HG02973 (cell line): ENCODE measurements around the gene AFF2.

Experiments used
- ATAC-seq: cut with Tn5 transposase; IDR thresholded peaks from one replicate; pipeline ENCODE4 v1.9.1; 2021; ENCODE audit warnings: moderate library complexity; ENCODE audit not compliant: unreplicated experiment

AFF2 gene

DNA sequence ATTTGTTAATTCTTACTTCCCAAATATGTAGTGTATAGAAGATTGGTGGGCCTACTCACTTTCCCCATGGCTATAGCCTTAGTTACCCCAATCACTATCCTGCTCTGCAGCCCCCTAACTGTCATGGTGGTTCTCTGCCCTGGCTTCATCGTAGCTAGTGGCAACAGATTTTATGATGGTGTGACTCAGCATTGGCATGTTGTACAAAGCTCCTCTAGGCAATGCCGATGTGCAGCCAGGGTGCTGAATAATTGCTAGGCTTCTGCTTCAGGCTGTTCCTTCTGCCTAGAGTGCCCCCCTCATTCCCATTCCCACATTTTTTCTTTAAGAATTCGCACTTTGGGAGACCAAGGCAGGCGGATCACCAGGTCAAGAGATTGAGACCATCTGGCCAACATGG is 35.2 kb downstream of the AFF2 start:
- ATAC-seq = no peak

DNA sequence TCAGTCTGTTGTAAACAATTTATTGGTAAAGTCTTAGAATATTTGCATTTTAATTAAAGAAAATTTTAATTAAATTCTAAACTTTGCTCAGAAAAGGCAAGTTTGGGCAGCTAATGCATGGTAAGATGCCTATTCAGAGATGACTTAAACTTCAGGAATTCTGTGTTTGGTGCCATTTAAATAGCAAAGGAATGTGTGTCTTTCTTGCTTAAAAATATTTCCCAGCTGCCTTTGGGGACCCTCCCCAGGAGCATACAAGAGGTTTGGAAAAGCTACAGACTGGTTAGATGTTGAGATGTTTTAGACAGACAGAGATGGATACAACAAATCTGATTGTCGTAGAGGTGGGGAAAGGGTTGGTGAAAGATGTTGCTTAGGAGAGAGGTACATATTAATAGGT is 36.5 kb downstream of the AFF2 start:
- no peak for ATAC-seq

DNA sequence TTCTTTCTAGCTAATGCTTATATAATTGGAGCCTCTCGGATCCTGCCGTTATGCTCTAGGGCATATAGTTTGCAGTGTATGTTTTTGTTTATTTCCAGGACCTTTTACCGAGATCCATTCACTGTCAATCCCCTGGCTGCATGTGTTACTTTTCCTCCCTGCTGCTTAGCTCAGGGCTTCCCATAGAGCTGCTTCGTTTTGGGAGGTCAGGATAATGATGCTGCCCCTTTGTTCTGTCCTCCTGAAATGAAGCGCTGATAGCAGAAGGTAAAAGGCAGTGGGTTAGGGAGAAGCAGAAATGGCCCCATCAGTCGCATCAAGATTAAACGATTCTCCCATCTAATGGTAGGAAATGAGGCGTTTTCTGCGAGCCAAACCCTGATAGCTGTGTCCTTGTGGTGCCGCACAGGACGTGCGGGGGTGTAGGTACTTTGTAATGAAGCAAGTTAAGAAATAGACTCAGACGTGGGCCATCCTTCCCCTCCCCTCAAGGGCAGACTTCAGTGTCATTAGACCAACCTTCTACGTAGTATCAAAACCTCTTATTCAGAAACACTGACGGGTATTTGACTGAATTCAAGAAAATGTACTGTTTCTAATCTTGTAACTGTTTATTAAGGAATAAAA is 37.3 kb downstream of the AFF2 start:
- no peak for ATAC-seq

DNA sequence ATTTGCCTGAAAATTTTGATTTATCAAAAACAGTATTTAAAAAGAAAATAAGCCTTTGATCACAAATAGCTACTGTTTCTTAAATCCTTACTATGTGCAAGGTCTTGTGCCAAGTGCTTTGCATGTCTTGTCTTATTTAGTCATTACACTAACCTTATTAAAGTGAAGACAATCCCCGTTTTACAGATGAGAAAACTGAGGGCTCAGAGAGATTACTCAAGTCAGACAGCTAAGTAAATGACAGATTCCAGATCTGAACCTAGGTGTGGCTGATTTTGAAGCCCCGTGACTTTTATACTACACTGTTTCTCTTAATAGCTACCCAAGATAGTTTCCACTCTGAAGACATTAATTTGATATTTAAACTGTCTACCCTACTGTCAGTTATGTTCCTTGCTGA is 38.2 kb downstream of the AFF2 start:
- no peak for ATAC-seq

DNA sequence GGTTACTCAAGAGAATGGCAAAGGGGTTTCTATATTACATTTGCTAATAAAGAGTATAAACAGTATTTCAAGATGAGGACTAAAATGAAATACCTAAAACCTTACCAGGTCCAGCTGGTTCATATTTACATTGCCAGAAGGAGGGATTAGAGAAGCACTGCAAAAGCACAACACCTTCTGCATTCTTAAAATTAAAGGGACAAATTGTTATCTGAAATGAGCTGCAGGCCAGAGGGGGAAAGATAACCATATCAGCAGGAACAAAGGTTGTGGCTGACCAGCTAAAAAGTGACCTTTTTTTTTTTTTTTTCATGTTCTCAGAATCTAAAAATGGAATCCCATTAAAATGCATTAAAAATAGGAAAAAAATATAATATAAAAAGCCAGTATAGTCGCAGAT is 39.7 kb downstream of the AFF2 start:
- no peak for ATAC-seq

DNA sequence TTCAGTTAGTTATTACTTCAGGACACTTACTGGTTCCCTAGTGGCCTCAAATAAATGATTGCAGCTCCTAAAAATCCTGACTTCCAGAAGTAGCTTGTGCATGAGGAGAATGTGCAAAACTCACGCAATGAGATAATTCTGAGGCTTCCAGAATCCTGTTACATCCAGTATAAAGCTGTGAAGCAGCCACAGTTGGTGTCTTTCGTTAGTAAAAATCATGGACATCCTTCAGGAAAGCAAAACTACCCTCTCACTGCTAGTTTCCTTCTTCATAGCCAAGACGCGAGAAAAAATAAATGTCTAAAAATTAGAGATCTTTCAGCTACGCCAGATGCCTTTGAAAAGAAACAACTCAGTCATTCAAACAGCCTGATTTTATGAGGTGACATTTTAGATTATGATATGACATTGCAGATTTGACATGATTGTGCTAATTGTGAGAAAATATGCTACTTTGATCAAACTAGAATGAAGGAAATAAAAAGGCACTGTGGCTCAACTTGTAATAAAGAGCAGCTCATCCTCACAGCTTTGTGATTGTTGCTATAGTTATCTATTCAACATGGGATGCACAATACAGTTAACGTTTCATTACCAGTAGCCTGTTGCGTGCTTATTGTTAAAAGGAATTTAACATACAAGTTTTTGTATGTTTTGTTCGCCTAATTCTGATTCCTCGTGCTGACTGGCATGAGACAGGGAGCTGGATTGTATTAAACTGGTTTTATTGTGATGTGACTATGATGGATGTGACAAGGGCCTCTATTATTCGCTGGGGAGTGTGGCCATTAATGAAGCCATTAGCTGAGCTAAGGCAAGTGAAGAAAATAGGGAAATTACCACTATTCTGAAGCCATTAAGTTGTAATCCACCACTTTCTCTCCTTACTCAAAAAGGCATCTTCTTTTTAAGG is 40.5 kb downstream of the AFF2 start:
- peak; percentile 16 for ATAC-seq

DNA sequence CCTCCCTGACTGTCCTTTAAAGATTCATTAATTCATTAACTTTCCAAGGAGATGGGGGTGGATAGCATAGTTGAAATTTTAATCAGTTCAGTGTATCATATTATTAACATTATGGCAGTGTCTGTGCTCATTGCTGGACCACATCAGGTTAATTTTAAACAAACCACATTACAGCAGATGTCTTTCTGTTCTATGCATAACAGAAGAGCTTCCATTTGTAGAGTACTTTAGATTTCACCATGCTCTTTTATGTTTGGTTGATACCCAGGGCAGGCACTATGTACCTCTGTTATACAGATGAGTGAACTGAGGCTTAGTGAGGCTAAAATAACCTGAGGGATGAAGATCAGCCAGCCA is 41.1 kb downstream of the AFF2 start:
- ATAC-seq = peak; percentile 59

DNA sequence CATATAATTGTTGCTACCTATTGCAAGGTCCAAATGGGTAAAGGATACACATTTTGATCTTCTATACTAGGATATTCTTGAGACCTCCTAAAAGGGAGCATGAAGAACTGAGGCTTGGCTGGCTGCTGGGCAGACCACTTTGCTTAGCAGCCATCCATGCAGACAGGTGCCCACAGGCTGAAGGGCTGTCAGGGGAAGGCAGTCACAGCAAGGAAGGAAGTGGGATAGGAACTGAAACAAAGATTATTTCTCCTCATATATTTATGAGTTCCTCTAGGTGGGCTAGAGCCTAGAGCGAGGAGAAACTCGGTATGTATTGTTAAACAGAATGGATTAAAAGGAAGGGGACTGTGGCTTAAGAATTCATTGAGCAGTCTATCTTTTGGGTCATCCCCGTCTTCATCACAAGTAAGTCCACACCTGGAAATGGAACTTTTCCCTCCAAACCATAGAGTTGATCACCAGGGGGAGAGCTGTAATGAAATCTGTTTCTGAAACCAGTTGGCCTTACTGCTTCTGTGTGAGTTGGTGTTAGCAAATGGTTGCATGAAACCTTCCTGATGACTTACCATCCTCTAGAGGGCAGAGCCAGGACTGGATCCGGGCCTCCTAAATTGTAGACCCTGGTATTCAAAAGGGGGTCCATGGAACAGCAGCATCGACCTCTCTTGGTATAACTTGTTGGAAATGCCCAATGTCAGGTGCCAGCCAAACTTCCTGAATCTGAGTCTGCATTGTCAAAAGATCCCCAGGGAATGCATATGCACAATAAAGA is 42.3 kb downstream of the AFF2 start:
- no peak for ATAC-seq

DNA sequence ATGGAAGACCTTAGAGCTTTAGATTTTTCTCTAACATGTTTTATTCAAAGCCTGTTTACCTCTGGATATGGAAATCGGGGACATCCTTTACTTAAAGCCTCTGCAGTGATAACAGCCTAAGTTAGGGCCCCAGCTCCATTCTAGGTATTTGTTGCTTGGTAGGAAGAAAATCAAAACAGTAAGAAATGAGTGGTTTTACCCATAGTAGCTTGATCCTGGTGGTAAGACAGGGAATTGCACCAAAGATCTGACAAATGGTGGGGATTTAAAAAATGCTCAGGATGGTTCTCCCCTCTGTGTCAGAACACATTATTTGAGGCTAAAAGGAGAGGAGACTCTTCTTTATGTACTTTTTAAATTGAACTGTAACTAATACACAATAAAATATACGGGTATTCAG is 52.4 kb downstream of the AFF2 start:
- ATAC-seq = no peak

DNA sequence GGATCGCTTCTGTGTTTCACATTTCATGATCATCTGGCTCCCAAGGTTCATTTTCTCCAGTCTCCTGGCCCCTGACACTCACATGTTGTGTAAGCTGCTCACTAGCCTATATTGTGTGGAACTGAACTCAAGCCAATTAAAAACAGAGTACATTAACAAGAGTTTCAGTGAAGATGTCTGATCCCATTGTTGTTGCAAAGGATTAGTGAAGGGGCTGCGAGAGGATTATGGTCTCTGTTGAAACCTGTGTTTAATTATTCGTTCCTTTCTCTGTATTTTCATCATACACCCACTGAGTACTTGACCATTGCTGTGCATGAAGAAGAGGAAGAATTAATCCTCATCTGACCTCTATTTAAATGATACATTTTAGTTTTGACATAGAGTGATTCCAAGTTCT is 54.7 kb downstream of the AFF2 start:
- ATAC-seq = no peak

DNA sequence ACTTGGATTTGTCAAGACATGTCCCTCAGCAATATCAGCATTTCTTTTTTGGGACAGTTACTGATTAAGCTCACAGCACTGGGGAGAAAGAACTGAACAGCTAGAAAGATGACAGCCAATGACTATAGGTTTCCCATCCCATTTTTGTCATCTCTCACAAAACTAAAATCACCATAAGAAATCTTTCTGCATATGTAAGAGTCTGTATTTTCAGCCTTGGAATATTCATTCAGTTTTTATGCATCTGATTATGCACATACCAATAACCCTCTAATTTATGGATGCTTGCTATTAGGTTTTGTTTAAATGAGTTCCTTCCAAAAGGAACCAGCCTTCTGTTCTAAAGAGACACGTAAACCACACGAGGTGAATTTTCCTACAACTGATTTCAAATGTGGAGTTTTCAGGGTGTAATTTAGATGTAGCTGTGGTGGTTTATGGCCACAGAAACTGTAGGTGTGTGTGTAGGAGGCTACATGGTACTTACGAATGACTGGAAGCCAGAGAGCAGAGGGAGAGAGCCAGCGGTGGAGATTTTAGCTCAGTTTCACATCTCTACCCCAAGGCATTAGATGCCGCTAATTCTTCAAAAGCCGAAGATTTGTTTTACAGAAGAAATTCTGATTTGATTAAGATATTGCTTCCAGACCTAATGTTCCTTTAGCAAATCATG is 55.3 kb downstream of the AFF2 start:
- ATAC-seq = no peak

DNA sequence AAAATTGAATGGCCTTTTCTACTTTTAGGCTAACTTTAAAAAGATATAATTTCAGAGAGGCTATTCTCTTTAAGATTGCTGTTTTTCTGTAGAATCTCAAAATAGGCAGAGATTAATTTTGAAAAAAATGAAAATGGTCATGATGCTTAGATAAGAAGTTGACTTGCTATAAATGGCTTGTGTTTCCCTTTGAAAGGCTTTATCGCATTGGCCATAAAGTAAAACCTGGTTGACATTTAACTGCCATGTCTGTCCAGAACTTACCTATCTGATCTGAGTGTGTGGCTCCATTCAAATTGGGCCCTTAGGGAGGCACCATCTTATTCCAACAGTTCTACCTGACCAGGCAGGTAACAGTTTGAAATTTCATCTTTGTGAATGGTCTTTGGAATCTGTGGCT is 56.1 kb downstream of the AFF2 start:
- ATAC-seq = no peak

DNA sequence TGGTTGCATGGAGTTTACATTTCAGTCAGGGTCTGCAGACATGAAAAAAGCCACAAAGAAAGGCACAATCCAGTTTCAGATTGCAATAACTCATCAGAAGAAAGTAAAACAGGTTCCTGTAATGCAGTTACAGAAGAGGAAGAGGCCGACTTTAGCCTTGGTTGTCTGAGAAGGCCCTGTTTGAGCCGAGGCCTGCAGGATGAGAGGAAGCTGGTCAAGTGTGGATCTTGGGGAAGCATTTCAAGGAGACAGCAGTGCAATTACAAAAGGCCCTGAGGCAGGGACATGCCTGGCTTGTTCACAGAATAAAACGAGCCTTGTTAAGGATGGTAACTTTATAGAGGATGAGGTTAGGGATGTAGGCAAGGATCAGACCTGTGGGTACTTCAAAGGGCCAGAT is 62.4 kb downstream of the AFF2 start:
- no peak for ATAC-seq

DNA sequence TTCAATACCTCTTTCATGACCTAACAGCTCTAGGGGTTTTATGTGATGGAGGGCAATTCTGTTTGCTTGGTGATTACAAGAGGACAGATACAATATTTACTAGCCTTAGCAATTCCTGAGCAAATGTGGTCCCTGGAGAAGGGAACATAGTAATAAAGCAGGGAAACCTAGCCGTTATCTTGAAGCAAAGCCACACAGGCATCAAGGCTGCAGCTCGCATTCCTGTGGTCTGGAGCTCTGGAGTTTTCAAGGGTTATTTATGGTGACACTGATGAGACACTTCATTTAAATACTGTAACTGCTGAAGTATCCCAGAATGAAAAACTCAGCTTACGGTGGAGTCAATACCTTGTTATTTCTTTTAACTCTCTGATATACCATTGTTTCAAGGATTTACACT is 66.8 kb downstream of the AFF2 start:
- ATAC-seq = no peak

DNA sequence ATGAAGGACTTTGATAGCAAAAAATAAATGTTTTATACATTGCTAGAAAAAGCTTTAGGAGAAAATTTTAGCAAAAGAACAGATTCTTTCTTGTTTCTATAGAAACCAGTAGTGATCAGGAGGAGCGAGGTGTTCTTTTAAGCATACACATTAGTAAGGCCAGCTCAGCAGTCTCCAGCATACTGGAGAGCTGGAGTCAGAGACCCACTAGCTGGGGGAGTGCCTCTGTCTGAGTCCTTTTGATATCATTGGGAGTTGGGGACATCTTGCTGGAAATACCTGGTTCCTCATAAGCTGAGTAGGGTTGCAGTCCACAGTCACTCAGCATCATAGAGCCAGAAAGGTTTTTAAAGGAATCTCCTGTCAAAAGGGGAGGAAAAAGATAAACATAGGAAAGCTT is 67.4 kb downstream of the AFF2 start:
- ATAC-seq = no peak

DNA sequence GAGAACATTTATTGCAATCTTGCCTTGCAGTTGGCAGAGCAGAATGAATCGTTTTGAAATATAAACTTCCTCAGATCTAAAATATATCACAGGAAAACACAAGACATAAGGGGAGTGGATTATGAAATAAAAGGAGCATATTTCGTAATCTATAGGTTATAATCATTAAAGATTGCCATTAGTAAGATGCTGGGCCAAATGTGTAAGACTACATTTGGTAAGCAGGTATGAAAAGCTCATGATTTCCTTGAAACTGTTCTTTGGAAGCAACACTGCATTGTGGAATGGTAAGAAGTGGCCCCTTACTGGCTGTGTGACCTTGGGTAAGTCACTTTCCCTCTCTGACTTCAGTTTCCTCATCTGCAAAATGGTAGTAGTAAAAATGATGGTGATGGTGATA is 68.3 kb downstream of the AFF2 start:
- ATAC-seq = no peak

DNA sequence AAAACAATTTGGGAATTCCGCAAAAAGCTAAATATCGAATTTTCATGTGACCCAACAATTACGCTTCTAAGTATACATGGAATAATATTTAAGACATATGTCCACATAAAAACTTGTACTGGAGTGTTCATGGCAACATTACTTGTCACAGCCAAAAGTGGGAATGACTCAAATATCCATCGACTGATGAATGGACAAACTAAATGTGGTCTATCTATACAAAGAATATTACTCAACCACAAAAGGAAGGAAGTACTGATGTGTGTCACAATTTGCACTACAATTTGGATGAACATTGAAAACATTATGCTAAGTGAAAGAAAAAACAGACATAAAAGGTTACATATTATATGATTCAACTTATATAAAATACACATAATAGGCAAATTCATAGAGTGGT is 71.9 kb downstream of the AFF2 start:
- no peak for ATAC-seq

DNA sequence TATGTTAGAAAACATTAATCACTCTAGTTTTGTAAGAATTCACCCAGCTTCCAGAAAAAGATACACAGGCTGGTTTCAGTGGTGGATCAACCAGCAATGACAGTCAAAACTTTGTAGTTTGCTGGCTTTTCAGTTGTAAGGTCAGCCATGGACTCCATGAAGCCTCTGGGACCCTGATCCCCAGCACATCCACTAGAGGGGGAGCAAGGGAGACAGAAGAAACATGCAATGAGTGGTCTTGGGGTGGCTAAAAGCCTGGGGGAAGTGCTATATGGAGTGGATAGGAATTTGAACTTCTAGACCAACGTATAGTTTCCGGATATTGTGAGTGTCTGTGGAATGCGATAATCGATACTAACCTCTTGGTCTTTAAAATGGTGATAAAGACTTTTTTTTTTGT is 72.7 kb downstream of the AFF2 start:
- no peak for ATAC-seq

DNA sequence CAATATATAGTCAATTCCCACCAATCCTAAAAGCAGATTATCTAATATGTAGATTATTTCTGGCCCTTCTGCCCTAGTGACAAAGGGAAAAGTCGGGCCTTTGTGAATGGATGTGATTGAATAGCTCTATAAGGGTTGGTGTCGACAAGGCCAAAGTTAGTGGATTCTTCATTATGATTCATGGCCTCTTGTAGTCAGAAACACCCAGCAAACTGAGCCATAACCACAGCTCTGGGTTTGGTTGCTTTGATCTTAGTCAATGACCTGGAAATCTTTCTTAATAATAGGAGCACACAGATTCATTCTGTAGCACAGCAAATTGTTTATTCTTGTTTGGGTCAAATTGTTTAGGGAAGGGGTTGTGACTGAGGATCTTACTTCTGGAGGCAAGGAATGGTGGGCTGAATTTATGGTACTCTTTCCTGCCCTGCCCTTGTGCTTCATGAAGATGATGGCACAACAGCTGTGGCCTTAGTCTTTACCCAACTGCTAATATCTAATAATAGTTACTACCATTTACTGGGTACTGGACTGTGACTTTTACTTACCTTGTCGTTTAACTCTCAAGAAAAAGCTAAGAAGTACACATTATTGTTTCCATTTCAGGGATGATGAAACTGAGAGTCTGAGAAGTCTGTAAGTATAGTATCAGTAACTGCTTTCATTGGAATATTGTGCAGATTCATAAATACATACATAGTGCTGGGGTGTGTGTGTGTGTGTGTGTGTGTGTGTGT is 74.0 kb downstream of the AFF2 start:
- no peak for ATAC-seq

DNA sequence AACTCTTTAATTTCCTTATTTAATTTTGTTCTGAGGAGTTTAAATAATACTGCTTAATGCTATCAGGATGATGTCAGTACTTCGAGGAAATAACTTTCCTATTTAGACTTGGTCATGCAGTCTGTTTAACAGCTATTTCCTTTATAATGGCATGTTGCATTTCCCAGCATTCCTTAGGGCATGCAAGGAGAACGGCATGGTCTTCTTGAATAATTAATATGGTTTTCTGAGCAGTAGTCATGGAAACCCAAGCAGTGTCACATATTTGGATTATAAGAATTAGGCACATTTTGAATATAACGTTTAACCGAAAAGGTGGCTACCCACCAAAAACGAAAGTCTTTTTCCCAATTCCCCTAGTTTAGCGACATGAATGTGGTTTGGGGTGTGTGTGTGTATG is 76.0 kb downstream of the AFF2 start:
- no peak for ATAC-seq

DNA sequence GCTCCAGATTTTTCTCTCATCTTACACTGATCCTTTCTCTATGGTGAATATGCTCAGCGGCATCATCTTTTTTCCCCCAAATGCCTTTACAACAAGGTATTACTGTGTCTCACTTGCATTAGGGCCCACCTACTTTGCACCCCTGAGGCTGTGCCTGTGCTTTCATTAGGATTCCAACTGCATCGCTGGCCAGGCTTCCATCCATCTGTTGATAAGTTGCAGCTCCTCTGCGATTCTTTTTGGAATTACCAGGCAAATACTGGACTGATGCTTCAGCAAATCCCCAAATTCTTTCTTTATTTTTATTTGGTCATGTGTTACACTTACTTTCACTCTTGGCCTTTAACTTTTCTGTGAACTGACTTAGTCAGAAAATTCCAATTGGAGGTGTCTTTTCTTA is 77.3 kb downstream of the AFF2 start:
- no peak for ATAC-seq
